Measurements from ENCODE around the gene NID1. TPM values are rescaled to one million over a fixed set of nuclear protein-coding genes. Genes with fewer than 3 reads are reported as not detected.

Gene NID1
- total RNA-seq, 1 donor from 2014 or later, result 32.5 TPM

DNA sequence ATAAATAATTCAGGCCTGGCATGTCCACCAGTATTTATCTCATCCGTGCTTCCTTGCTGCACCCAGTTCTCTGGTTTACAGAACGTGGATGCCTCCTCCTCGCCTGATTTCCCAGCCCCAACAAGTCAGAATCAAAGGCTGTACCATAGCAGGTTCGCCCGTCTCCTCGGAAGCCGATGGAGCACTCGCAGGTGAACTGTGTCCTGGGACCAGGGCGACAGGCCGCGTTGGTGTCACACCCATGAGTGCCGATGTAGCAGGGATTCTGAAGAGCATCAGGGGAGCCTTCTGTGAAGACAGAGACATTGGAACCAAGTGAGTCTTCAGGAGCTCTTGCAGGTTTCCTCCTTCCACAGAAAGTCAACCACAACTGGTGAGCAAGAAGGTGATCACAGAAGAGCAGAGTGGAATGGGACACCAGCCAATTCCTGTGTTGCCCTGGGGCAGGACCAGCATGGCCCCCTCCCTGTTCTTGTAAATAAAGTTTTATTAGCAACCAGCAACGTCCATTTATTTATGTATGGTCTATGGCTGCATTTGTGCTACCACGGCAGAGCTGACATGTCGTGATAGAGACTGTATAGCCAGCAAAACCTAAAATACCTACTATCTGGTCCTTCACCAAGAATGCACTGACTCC, 40.8 kb downstream of the NID1 start:
- no peaks in the 10 kb centered on the region for H3F3A ChIP-seq (ENCODE audit: low read depth)
- H3K9me3 Mint-ChIP-seq, result no peaks in the 10 kb centered on the region
- peaks cover 5% of the 10 kb centered on the region for H3K36me3 Mint-ChIP-seq
- H3K36me3 ChIP-seq, result no peaks in the 10 kb centered on the region
- no peak for DNase-seq (ENCODE audit: low spot score)
- no peaks in the 10 kb centered on the region for H3K79me2 ChIP-seq (ENCODE audit: low read depth)
- H3K4me2 ChIP-seq, result no peak overlapping the region
- no peak overlapping the region for H3K9ac ChIP-seq
- peaks cover 23% of the 10 kb centered on the region for H3K4me1 Mint-ChIP-seq
- no peak overlapping the region for H2AFZ ChIP-seq (replicated peaks)
- H3K27ac Mint-ChIP-seq, result no peak overlapping the region
- no peaks in the 10 kb centered on the region for H4K20me1 ChIP-seq (ENCODE audit: low read depth)
- no peak for TF ChIP-seq EZH2 (IDR thresholded peaks at IDR 0.05)
- TF ChIP-seq CTCF (IDR thresholded peaks at IDR 0.05), result no peak
- TF ChIP-seq EZH2phosphoT487 (IDR thresholded peaks at IDR 0.05), result no peak
- no peak overlapping the region for H3K4me3 Mint-ChIP-seq
- peaks cover 8% of the 10 kb centered on the region for H3K27me3 Mint-ChIP-seq (ENCODE audit: insufficient read depth, low read depth)
- H3K4me1 ChIP-seq, result no peaks in the 10 kb centered on the region
- H3K27me3 ChIP-seq, result no peaks in the 10 kb centered on the region
- H3K27ac ChIP-seq, result no peak overlapping the region
- no peak overlapping the region for H3K4me3 ChIP-seq
- H3K9me3 ChIP-seq (ENCODE audit: low read depth), result no peaks in the 10 kb centered on the region

DNA sequence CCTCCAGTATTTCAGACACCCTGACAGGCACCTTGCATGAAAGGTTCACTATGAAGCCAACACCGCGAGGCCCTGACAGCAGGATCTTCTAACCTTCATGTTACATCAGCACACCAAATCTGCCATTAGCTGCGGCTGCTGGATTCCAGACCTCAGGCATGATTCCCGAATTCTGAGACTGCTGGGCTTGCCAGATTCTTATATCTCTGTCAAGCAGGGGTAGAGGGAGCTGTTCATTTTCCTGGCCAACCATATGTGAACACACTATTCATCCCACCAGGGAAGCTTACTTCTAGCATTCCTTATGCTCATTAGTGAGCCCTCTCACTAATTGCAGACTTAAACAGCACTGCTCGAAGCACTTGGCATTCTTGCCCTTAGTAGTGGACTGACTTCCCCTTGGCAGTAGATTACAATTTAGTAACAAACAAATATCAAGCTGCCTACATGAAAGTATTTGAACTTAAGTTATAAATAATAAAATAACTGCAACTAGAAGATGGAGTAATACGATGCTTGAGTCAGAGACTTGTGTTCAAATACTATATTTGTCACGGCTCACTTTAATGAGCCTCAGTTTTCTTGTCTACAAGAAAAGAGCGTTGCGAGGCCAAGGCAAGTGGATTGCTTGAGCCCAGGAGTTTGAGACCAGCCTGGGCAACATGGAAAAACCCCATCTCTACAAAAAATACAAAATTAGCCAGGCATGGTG, 43.3 kb downstream of the NID1 start:
- Histone ChIP-seq H3K9ac (no peak overlapping the region), H3K79me2 (ENCODE audit: low read depth) (no peaks in the 10 kb centered on the region), H3K4me3 (no peak overlapping the region), H3K9me3 (ENCODE audit: low read depth) (no peaks in the 10 kb centered on the region), H3K36me3 (no peaks in the 10 kb centered on the region), H3K4me2 (no peak overlapping the region), H3K27ac (no peak overlapping the region), H3K4me1 (no peaks in the 10 kb centered on the region), H2AFZ (replicated peaks) (no peak overlapping the region), H3K27me3 (no peaks in the 10 kb centered on the region), H4K20me1 (ENCODE audit: low read depth) (no peaks in the 10 kb centered on the region), H3F3A (ENCODE audit: low read depth) (no peaks in the 10 kb centered on the region)
- DNase-seq (ENCODE audit: low spot score), result no peak
- peaks cover 5% of the 10 kb centered on the region for H3K36me3 Mint-ChIP-seq
- H3K27ac Mint-ChIP-seq, result no peak overlapping the region
- peaks cover 8% of the 10 kb centered on the region for H3K27me3 Mint-ChIP-seq (ENCODE audit: insufficient read depth, low read depth)
- H3K4me1 Mint-ChIP-seq, result peaks cover 23% of the 10 kb centered on the region
- TF ChIP-seq EZH2 (IDR thresholded peaks at IDR 0.05) (no peak), CTCF (IDR thresholded peaks at IDR 0.05) (no peak), EZH2phosphoT487 (IDR thresholded peaks at IDR 0.05) (no peak)
- no peaks in the 10 kb centered on the region for H3K9me3 Mint-ChIP-seq
- H3K4me3 Mint-ChIP-seq, result no peak overlapping the region

- no peak overlapping the region for H3K9ac ChIP-seq
- Mint-ChIP-seq H3K36me3 (peaks cover 6% of the 10 kb centered on the region), H3K4me1 (peaks cover 23% of the 10 kb centered on the region), H3K4me3 (no peak overlapping the region), H3K27ac (peak overlapping the region; percentile 29), H3K9me3 (no peaks in the 10 kb centered on the region), H3K27me3 (ENCODE audit: insufficient read depth, low read depth) (peaks cover 7% of the 10 kb centered on the region)
- H3K27ac ChIP-seq, result no peak overlapping the region
- H4K20me1 ChIP-seq (ENCODE audit: low read depth), result no peaks in the 10 kb centered on the region
- no peaks in the 10 kb centered on the region for H3K4me1 ChIP-seq
- no peaks in the 10 kb centered on the region for H3F3A ChIP-seq (ENCODE audit: low read depth)
- DNase-seq (ENCODE audit: low spot score), result no peak
- H3K9me3 ChIP-seq (ENCODE audit: low read depth), result no peaks in the 10 kb centered on the region
- no peak overlapping the region for H3K4me2 ChIP-seq
- H3K27me3 ChIP-seq, result no peaks in the 10 kb centered on the region
- no peaks in the 10 kb centered on the region for H3K36me3 ChIP-seq
- H3K4me3 ChIP-seq, result no peak overlapping the region
- no peaks in the 10 kb centered on the region for H3K79me2 ChIP-seq (ENCODE audit: low read depth)
- TF ChIP-seq EZH2phosphoT487 (IDR thresholded peaks at IDR 0.05) (no peak), EZH2 (IDR thresholded peaks at IDR 0.05) (no peak), CTCF (IDR thresholded peaks at IDR 0.05) (no peak)
- H2AFZ ChIP-seq (replicated peaks), result no peak overlapping the region
Observed at GRCh38 chr1:236020359-236021219, 44.3 kb downstream of the NID1 start.
